T-cell (primary cell): ENCODE results near the gene TMEM163. TPM values are rescaled to one million over a fixed set of nuclear protein-coding genes. Genes with fewer than 3 reads are reported as not detected.

Source experiments
- ATAC-seq, 4 experiments: fragments of 200-7000 bp in 3 of 4; fragments of 150-1000 bp in 1 of 4; cut with Tn5 transposase; replicated peaks in 1 of 4; 1 replicate in 3 of 4; 2 replicates in 1 of 4; pipeline ENCODE4 v1.10.0; 2021; ENCODE audit warnings: moderate library complexity in 3 of 4, mild to moderate bottlenecking in 2 of 4, moderate number of reproducible peaks in 1 of 4
- CTCF ChIA-PET, 2 donors: fragments of 300-600 bp; sonication (Branson Sonifier 250); formaldehyde crosslinking; loops; one replicate each; lab custom pipeline; 2022; ENCODE audit warnings: antibody characterized with exemption in 2 of 2; lab: Charles Lee
- POLR2A ChIA-PET, 2 donors: fragments of 300-600 bp; sonication (Branson Sonifier 250); formaldehyde crosslinking; loops; one replicate each; lab custom pipeline; 2022; ENCODE audit warnings: antibody characterized with exemption in 2 of 2; lab: Charles Lee
- DNase-seq, 35 experiments: peaks; one replicate each; pipeline versions ENCODE4 v3.0.0 to v3.0.0-alpha.2; 2013 to 2023
- H3K27ac ChIP-seq: one replicate; pipeline ENCODE4 v1.5.1; 2013; ENCODE audit warnings: low read length
- H3K27me3 ChIP-seq, 2 experiments: replicated peaks in 1 of 2; 1 replicate in 1 of 2; 2 replicates in 1 of 2; pipeline versions ENCODE4 v1.6.1 to v1.7.0; 2013; ENCODE audit warnings: low read length in 1 of 2, mixed read lengths in 1 of 2; ENCODE audit not compliant: control insufficient read depth in 2 of 2, insufficient read depth in 2 of 2; ENCODE audit errors: extremely low read depth in 1 of 2
- H3K36me3 ChIP-seq, 2 donors: 1 replicate in 1 of 2; 2 replicates in 1 of 2; pipeline versions ENCODE4 v1.6.1 to v1.7.0; 2013; ENCODE audit warnings: low read length in 1 of 2; ENCODE audit not compliant: control insufficient read depth in 2 of 2, insufficient read depth in 1 of 2; ENCODE audit errors: extremely low read depth in 1 of 2
- H3K4me1 ChIP-seq, 2 experiments: 1 replicate in 1 of 2; 2 replicates in 1 of 2; pipeline versions ENCODE4 v1.6.1 to v1.7.0; 2013; ENCODE audit warnings: low read length in 2 of 2, mixed read lengths in 1 of 2; ENCODE audit not compliant: insufficient read depth in 2 of 2, control insufficient read depth in 1 of 2; ENCODE audit errors: extremely low read depth in 1 of 2
- H3K4me3 ChIP-seq, 2 donors: 1 replicate in 1 of 2; 2 replicates in 1 of 2; pipeline versions ENCODE4 v1.5.1 to v1.7.0; 2013; ENCODE audit warnings: mild to moderate bottlenecking in 2 of 2, low read length in 1 of 2, moderate library complexity in 1 of 2; ENCODE audit not compliant: control insufficient read depth in 1 of 2; ENCODE audit errors: extremely low read depth in 1 of 2
- H3K9me3 ChIP-seq: 2 replicates; pipeline ENCODE4 v1.7.0; 2013
- H3K27ac Mint-ChIP-seq, 2 donors: one replicate each; pipeline ENCODE4 v1.8.0; 2020 to 2021; ENCODE audit warnings: mild to moderate bottlenecking in 2 of 2, mixed read lengths in 2 of 2
- H3K27me3 Mint-ChIP-seq, 2 donors: one replicate each; pipeline ENCODE4 v1.8.0; 2021 to 2022; ENCODE audit warnings: mixed read lengths in 2 of 2
- H3K36me3 Mint-ChIP-seq: one replicate; pipeline ENCODE4 v1.8.0; 2021; ENCODE audit warnings: mixed read lengths
- H3K4me1 Mint-ChIP-seq, 3 donors: one replicate each; pipeline ENCODE4 v1.8.0; 2020 to 2022; ENCODE audit warnings: mixed read lengths in 3 of 3, mild to moderate bottlenecking in 1 of 3
- H3K4me3 Mint-ChIP-seq, 3 donors: one replicate each; pipeline ENCODE4 v1.8.0; 2020 to 2022; ENCODE audit warnings: mild to moderate bottlenecking in 3 of 3, mixed read lengths in 3 of 3, moderate library complexity in 3 of 3
- H3K9me3 Mint-ChIP-seq, 3 donors: one replicate each; pipeline ENCODE4 v1.8.0; 2020 to 2022; ENCODE audit warnings: mixed read lengths in 3 of 3
- WGBS: methylation state at CpG from one replicate; pipeline ENCODE4 v1.1.5; 2013; ENCODE audit warnings: missing lambda C conversion rate; ENCODE audit not compliant: insufficient coverage; 5-methylcytosine and 5-hydroxymethylcytosine counted together
- total RNA-seq, 35 experiments: library from RNA in 6 of 35; stranded (reverse) in 6 of 35; fragments of 120-200 nt in 1 of 35; gene quantifications; one replicate each; pipeline versions ENCODE4 v1.2.1 to v1.2.4 and lab custom pipeline; 2013 to 2026

Gene TMEM163
- total RNA-seq, 5 donors from 2014 or later (not counting 1 experiment from before 2014, with no cell fraction given) = 0.18 to 0.73 (median 0.35) TPM

- Mint-ChIP-seq H3K4me3 (no peak overlapping the region), H3K27ac (no peak overlapping the region), H3K27me3 (peaks cover 0 to 3% of the 10 kb centered on the region in 2 donors), H3K36me3 (no peaks in the 10 kb centered on the region), H3K4me1 (peaks cover 3 to 8% (median 6%) of the 10 kb centered on the region in 3 donors), H3K9me3 (no peaks in the 10 kb centered on the region)
- CTCF ChIA-PET = no interaction called here
- POLR2A ChIA-PET = no interaction called here
- H3K27ac ChIP-seq = no peak overlapping the region
- no CpG with 5 or more reads among the region's 1 CpG for WGBS
- H3K4me3 ChIP-seq = no peak overlapping the region
- ATAC-seq (no peak), DNase-seq (no peak)
- H3K27me3 ChIP-seq = peaks cover 0 to 3% of the 10 kb centered on the region in 2 experiments
- H3K9me3 ChIP-seq = no peaks in the 10 kb centered on the region
- no peaks in the 10 kb centered on the region for H3K4me1 ChIP-seq
- no peaks in the 10 kb centered on the region for H3K36me3 ChIP-seq
Measured at GRCh38 chr2:134636714-134637113, 82.1 kb downstream of the TMEM163 start.

GRCh38 chr2:134634054-134634753, 84.6 kb downstream of the TMEM163 start:
- no peaks in the 10 kb centered on the region for H3K36me3 ChIP-seq
- WGBS = 100% methylated on average over 1 of the region's 2 CpGs
- H3K4me1 ChIP-seq = no peaks in the 10 kb centered on the region
- Mint-ChIP-seq H3K27me3 (peaks cover 0 to 3% of the 10 kb centered on the region in 2 donors), H3K4me1 (peaks cover 3 to 8% (median 6%) of the 10 kb centered on the region in 3 donors), H3K36me3 (no peaks in the 10 kb centered on the region), H3K9me3 (no peaks in the 10 kb centered on the region), H3K27ac (no peak overlapping the region), H3K4me3 (no peak overlapping the region)
- peaks cover 0 to 3% of the 10 kb centered on the region in 2 experiments for H3K27me3 ChIP-seq
- ChIA-PET CTCF (no interaction called here), POLR2A (no interaction called here)
- ATAC-seq (peak in 3 of 4 experiments; percentile 33 to 77 (median 46)), DNase-seq (peak in 2 of 35 experiments; percentile 7 to 20)
- H3K9me3 ChIP-seq = no peaks in the 10 kb centered on the region
- no peak overlapping the region for H3K27ac ChIP-seq
- H3K4me3 ChIP-seq = no peak overlapping the region

- ChIA-PET POLR2A (no interaction called here), CTCF (no interaction called here)
- no peaks in the 10 kb centered on the region for H3K4me1 ChIP-seq
- H3K4me3 Mint-ChIP-seq = no peak overlapping the region
- no peaks in the 10 kb centered on the region for H3K9me3 ChIP-seq
- 73% methylated on average over 2 of the region's 3 CpGs for WGBS
- peaks cover 0 to 7% of the 10 kb centered on the region in 2 donors for H3K27me3 Mint-ChIP-seq
- H3K9me3 Mint-ChIP-seq = no peaks in the 10 kb centered on the region
- ATAC-seq (no peak), DNase-seq (no peak)
- H3K4me1 Mint-ChIP-seq = peaks cover 3 to 8% (median 6%) of the 10 kb centered on the region in 3 donors
- no peaks in the 10 kb centered on the region for H3K36me3 Mint-ChIP-seq
- H3K4me3 ChIP-seq = no peak overlapping the region
- H3K27ac Mint-ChIP-seq = no peak overlapping the region
- H3K36me3 ChIP-seq = no peaks in the 10 kb centered on the region
- H3K27me3 ChIP-seq = no peaks in the 10 kb centered on the region
- H3K27ac ChIP-seq = no peak overlapping the region
Measured at GRCh38 chr2:134630504-134631159, 88.2 kb downstream of the TMEM163 start.

- Mint-ChIP-seq H3K4me3 (no peak overlapping the region), H3K9me3 (no peaks in the 10 kb centered on the region), H3K27ac (no peak overlapping the region), H3K27me3 (peaks cover 0 to 4% of the 10 kb centered on the region in 2 donors), H3K4me1 (no peaks in the 10 kb centered on the region), H3K36me3 (no peaks in the 10 kb centered on the region)
- H3K9me3 ChIP-seq = no peaks in the 10 kb centered on the region
- no peaks in the 10 kb centered on the region for H3K27me3 ChIP-seq
- H3K36me3 ChIP-seq = no peaks in the 10 kb centered on the region
- no peak overlapping the region for H3K4me3 ChIP-seq
- POLR2A ChIA-PET = no interaction called here
- CTCF ChIA-PET = no interaction called here
- no CpG with 5 or more reads among the region's 3 CpGs for WGBS
- H3K4me1 ChIP-seq = no peaks in the 10 kb centered on the region
- DNase-seq (no peak), ATAC-seq (no peak)
- no peak overlapping the region for H3K27ac ChIP-seq
Measured at GRCh38 chr2:134628453-134628852, 90.3 kb downstream of the TMEM163 start.

GRCh38 chr2:134626781-134627180, 92.0 kb downstream of the TMEM163 start:
- Mint-ChIP-seq H3K27ac (no peak overlapping the region), H3K27me3 (peaks cover 0 to 4% of the 10 kb centered on the region in 2 donors), H3K4me3 (no peak overlapping the region), H3K4me1 (no peaks in the 10 kb centered on the region), H3K36me3 (no peaks in the 10 kb centered on the region), H3K9me3 (no peaks in the 10 kb centered on the region)
- no peaks in the 10 kb centered on the region for H3K4me1 ChIP-seq
- no CpG with 5 or more reads among the region's 4 CpGs for whole genome bisulfite sequencing
- H3K27me3 ChIP-seq = no peaks in the 10 kb centered on the region
- no peaks in the 10 kb centered on the region for H3K36me3 ChIP-seq
- no peaks in the 10 kb centered on the region for H3K9me3 ChIP-seq
- H3K27ac ChIP-seq = no peak overlapping the region
- DNase-seq (no peak), ATAC-seq (no peak)
- ChIA-PET POLR2A (no interaction called here), CTCF (no interaction called here)
- H3K4me3 ChIP-seq = no peak overlapping the region

GRCh38 chr2:134625311-134625710, 93.5 kb downstream of the TMEM163 start:
- no peak overlapping the region for H3K27ac ChIP-seq
- H3K27ac Mint-ChIP-seq = no peak overlapping the region
- ChIA-PET POLR2A (no interaction called here), CTCF (interaction anchor here (0.6 kb wide), 4 partner anchors 135 to 289 kb away, joined by 3 to 4 read pairs (median 3); no protein-coding TSS in a partner anchor)
- WGBS = 100% methylated on average over 1 of the region's 4 CpGs
- no peaks in the 10 kb centered on the region for H3K27me3 ChIP-seq
- no peaks in the 10 kb centered on the region for H3K4me1 ChIP-seq
- no peaks in the 10 kb centered on the region for H3K4me1 Mint-ChIP-seq
- ATAC-seq (no peak), DNase-seq (no peak)
- H3K36me3 Mint-ChIP-seq = no peaks in the 10 kb centered on the region
- H3K4me3 Mint-ChIP-seq = no peak overlapping the region
- no peaks in the 10 kb centered on the region for H3K9me3 ChIP-seq
- no peaks in the 10 kb centered on the region for H3K36me3 ChIP-seq
- no peaks in the 10 kb centered on the region for H3K9me3 Mint-ChIP-seq
- H3K27me3 Mint-ChIP-seq = peaks cover 0 to 4% of the 10 kb centered on the region in 2 donors
- H3K4me3 ChIP-seq = no peak overlapping the region
